ENCODE results near the gene CDCA4.
"Not testable (repeated sequence)": the region's sequence is repeated elsewhere in the genome, so short reads cannot be mapped to it uniquely, and the experiment has no call there.

The CDCA4 gene

GRCh38 chr14:105042813-105043212, 21.9 kb upstream of the CDCA4 start:
- no peak for DNase-seq (ENCODE audit: low read depth)
- no peak for TF ChIP-seq CTCF (IDR thresholded peaks at IDR 0.05; ENCODE audit: low read length, missing control alignments)
- no peak overlapping the region for H3K4me3 ChIP-seq (replicated peaks; ENCODE audit: low read depth, low read length)

GRCh38 chr14:105041841-105042765, 21.2 kb upstream of the CDCA4 start:
- no peak for DNase-seq (ENCODE audit: low read depth)
- no peak overlapping the region for H3K4me3 ChIP-seq (replicated peaks; ENCODE audit: low read depth, low read length)
- TF ChIP-seq CTCF (IDR thresholded peaks at IDR 0.05; ENCODE audit: low read length, missing control alignments): no peak

- DNase-seq (ENCODE audit: low read depth): no peak
- no peak overlapping the region for H3K4me3 ChIP-seq (replicated peaks; ENCODE audit: low read depth, low read length)
- TF ChIP-seq CTCF (IDR thresholded peaks at IDR 0.05; ENCODE audit: low read length, missing control alignments): no peak
Measured at GRCh38 chr14:105039458-105040205, 18.7 kb upstream of the CDCA4 start.

- DNase-seq (ENCODE audit: low read depth); H3K4me3 ChIP-seq (replicated peaks; ENCODE audit: low read depth, low read length): not testable (repeated sequence)
Measured at GRCh38 chr14:105035616-105036015, 14.7 kb upstream of the CDCA4 start.

- no peak for TF ChIP-seq CTCF (IDR thresholded peaks at IDR 0.05; ENCODE audit: low read length, missing control alignments)
- DNase-seq (ENCODE audit: low read depth): no peak
- no peak overlapping the region for H3K4me3 ChIP-seq (replicated peaks; ENCODE audit: low read depth, low read length)
Measured at GRCh38 chr14:105034315-105035039, 13.6 kb upstream of the CDCA4 start.

GRCh38 chr14:105033412-105033900, 12.6 kb upstream of the CDCA4 start:
- peak overlapping the region; percentile 44 for H3K4me3 ChIP-seq (replicated peaks; ENCODE audit: low read depth, low read length)
- DNase-seq (ENCODE audit: low read depth): not testable (repeated sequence)

- not testable (repeated sequence) for DNase-seq (ENCODE audit: low read depth); H3K4me3 ChIP-seq (replicated peaks; ENCODE audit: low read depth, low read length)
Measured at GRCh38 chr14:105032451-105032901, 11.6 kb upstream of the CDCA4 start.

- DNase-seq (ENCODE audit: low read depth): no peak
Measured at GRCh38 chr14:105030836-105031396, 10.0 kb upstream of the CDCA4 start.

More at GRCh38 chr14:105030836-105031396, 10.0 kb upstream of the CDCA4 start:
- no peak overlapping the region for H3K4me3 ChIP-seq (replicated peaks; ENCODE audit: low read depth, low read length)
- TF ChIP-seq CTCF (IDR thresholded peaks at IDR 0.05; ENCODE audit: low read length, missing control alignments): no peak

Measured in fibroblast of pulmonary artery (primary cell).